SK-N-SH (cell line): ENCODE results near the gene PCDHA12.

Experiments used
- FOSL2 ChIP-seq: IDR thresholded peaks from 2 replicates; pipeline ENCODE4 v1.4.0; 2012; ENCODE audit warnings: low read depth, mild to moderate bottlenecking, moderate library complexity, borderline replicate concordance
- FOXJ3 ChIP-seq: sonication (generic); formaldehyde crosslinking; IDR thresholded peaks from 2 replicates; pipeline ENCODE4 v1.5.1; 2020; ENCODE audit warnings: mild to moderate bottlenecking, missing genetic modification reagents
- NRF1 ChIP-seq: IDR thresholded peaks from 2 replicates; pipeline ENCODE4 v1.6.1; 2012; ENCODE audit warnings: low read depth, mild to moderate bottlenecking, low read length
- POLR2AphosphoS5 ChIP-seq: IDR thresholded peaks from 2 replicates; pipeline ENCODE4 v1.6.1; 2012; ENCODE audit warnings: low read depth, low read length
- RFX5 ChIP-seq: IDR thresholded peaks from 2 replicates; pipeline ENCODE4 v1.6.1; 2012; ENCODE audit warnings: mild to moderate bottlenecking, improper control_type of control experiment, low read length
- TEAD4 ChIP-seq: IDR thresholded peaks from 2 replicates; pipeline ENCODE4 v1.4.0; 2012; ENCODE audit warnings: mild to moderate bottlenecking, borderline replicate concordance; ENCODE audit not compliant: insufficient read depth
- TF ChIP-seq, protein P1 (sequence below): fragments of 200-600 bp; sonication (generic); IDR thresholded peaks from 2 replicates; pipeline ENCODE4 v1.6.1; 2017; ENCODE audit warnings: antibody characterized with exemption, mild to moderate bottlenecking, moderate library complexity
- TF ChIP-seq, protein P2 (sequence below): IDR thresholded peaks from 2 replicates; pipeline ENCODE4 v1.6.1; 2012; ENCODE audit warnings: mild to moderate bottlenecking, low read depth, low read length, moderate library complexity

DNA sequence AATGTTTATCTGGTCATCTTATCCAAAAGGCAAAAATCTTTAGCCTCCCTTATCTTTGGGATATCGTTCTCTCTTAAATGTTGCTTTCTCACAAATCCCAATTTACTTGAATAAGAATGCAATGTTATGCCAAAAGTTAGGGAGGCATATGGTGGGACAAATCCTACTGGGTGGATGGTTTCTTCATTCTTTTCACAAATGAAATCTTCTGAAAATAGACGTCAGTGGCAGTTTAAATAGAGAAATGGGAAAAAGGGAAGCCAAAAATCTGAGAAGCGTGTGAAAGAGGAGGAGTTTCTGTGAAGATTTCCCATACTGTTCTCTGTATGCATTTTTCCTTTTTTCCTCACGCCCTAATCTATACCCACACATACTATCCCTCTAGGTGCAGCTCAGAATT, 48.5 kb downstream of the PCDHA12 start:
- TF ChIP-seq FOXJ3 (CRISPR knock-in tag) (no peak), RFX5 (no peak), NRF1 (no peak), POLR2AphosphoS5 (no peak), FOSL2 (no peak), TEAD4 (no peak)
- TF ChIP-seq, protein P1, sequence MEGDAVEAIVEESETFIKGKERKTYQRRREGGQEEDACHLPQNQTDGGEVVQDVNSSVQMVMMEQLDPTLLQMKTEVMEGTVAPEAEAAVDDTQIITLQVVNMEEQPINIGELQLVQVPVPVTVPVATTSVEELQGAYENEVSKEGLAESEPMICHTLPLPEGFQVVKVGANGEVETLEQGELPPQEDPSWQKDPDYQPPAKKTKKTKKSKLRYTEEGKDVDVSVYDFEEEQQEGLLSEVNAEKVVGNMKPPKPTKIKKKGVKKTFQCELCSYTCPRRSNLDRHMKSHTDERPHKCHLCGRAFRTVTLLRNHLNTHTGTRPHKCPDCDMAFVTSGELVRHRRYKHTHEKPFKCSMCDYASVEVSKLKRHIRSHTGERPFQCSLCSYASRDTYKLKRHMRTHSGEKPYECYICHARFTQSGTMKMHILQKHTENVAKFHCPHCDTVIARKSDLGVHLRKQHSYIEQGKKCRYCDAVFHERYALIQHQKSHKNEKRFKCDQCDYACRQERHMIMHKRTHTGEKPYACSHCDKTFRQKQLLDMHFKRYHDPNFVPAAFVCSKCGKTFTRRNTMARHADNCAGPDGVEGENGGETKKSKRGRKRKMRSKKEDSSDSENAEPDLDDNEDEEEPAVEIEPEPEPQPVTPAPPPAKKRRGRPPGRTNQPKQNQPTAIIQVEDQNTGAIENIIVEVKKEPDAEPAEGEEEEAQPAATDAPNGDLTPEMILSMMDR: no peak
- TF ChIP-seq, protein P2, sequence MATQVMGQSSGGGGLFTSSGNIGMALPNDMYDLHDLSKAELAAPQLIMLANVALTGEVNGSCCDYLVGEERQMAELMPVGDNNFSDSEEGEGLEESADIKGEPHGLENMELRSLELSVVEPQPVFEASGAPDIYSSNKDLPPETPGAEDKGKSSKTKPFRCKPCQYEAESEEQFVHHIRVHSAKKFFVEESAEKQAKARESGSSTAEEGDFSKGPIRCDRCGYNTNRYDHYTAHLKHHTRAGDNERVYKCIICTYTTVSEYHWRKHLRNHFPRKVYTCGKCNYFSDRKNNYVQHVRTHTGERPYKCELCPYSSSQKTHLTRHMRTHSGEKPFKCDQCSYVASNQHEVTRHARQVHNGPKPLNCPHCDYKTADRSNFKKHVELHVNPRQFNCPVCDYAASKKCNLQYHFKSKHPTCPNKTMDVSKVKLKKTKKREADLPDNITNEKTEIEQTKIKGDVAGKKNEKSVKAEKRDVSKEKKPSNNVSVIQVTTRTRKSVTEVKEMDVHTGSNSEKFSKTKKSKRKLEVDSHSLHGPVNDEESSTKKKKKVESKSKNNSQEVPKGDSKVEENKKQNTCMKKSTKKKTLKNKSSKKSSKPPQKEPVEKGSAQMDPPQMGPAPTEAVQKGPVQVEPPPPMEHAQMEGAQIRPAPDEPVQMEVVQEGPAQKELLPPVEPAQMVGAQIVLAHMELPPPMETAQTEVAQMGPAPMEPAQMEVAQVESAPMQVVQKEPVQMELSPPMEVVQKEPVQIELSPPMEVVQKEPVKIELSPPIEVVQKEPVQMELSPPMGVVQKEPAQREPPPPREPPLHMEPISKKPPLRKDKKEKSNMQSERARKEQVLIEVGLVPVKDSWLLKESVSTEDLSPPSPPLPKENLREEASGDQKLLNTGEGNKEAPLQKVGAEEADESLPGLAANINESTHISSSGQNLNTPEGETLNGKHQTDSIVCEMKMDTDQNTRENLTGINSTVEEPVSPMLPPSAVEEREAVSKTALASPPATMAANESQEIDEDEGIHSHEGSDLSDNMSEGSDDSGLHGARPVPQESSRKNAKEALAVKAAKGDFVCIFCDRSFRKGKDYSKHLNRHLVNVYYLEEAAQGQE: no peak
